Osteocyte (in vitro differentiated cells): ENCODE measurements around the gene PSD4. TPM values are rescaled to one million over a fixed set of nuclear protein-coding genes. Genes with fewer than 3 reads are reported as not detected.

Experiments used
- DNase-seq: peaks from one replicate; pipeline ENCODE4 v3.0.0; 2021; ENCODE audit warnings: mixed read lengths; ENCODE audit not compliant: unreplicated experiment; ENCODE audit errors: extremely low spot score
- H3K27ac Mint-ChIP-seq: one replicate; pipeline ENCODE4 v1.8.0; 2021; ENCODE audit warnings: mild to moderate bottlenecking, mixed read lengths; ENCODE audit not compliant: unreplicated experiment
- H3K27me3 Mint-ChIP-seq: one replicate; pipeline ENCODE4 v1.8.0; 2021; ENCODE audit warnings: mixed read lengths; ENCODE audit not compliant: unreplicated experiment
- H3K36me3 Mint-ChIP-seq: one replicate; pipeline ENCODE4 v1.8.0; 2021; ENCODE audit warnings: mixed read lengths; ENCODE audit not compliant: unreplicated experiment
- H3K4me1 Mint-ChIP-seq: one replicate; pipeline ENCODE4 v1.8.0; 2021; ENCODE audit warnings: mixed read lengths; ENCODE audit not compliant: unreplicated experiment
- H3K4me3 Mint-ChIP-seq: one replicate; pipeline ENCODE4 v1.8.0; 2021; ENCODE audit warnings: mild to moderate bottlenecking, moderate library complexity, mixed read lengths; ENCODE audit not compliant: unreplicated experiment
- H3K9me3 Mint-ChIP-seq: one replicate; pipeline ENCODE4 v1.8.0; 2021; ENCODE audit warnings: mixed read lengths; ENCODE audit not compliant: unreplicated experiment
- CTCF ChIP-seq: fragments of 200-600 bp; sonication (generic); IDR thresholded peaks from 2 replicates; pipeline ENCODE4 v1.5.0; 2021; ENCODE audit warnings: antibody characterized with exemption, mild to moderate bottlenecking, moderate library complexity
- total RNA-seq: library from RNA; stranded (reverse); gene quantifications from 2 replicates; pipeline ENCODE4 v1.2.1, GENCODE V29; 2021

PSD4 gene
- total RNA-seq, 1 donor from 2014 or later: 8.9 TPM

GRCh38 chr2:113183264-113183663, 9.5 kb downstream of the PSD4 start:
- Mint-ChIP-seq H3K9me3 (no peaks in the 10 kb centered on the region), H3K27ac (no peak overlapping the region), H3K4me1 (peaks cover 14% of the 10 kb centered on the region), H3K27me3 (no peaks in the 10 kb centered on the region), H3K36me3 (no peaks in the 10 kb centered on the region), H3K4me3 (no peak overlapping the region)
- no peak for TF ChIP-seq CTCF
- no peak for DNase-seq

GRCh38 chr2:113183703-113184102, 9.9 kb downstream of the PSD4 start:
- TF ChIP-seq CTCF: no peak
- Mint-ChIP-seq H3K36me3 (no peaks in the 10 kb centered on the region), H3K27me3 (peaks cover under 1% of the 10 kb centered on the region), H3K27ac (no peak overlapping the region), H3K4me1 (peaks cover 14% of the 10 kb centered on the region), H3K9me3 (no peaks in the 10 kb centered on the region), H3K4me3 (no peak overlapping the region)
- DNase-seq: no peak

- no peak for TF ChIP-seq CTCF
- H3K27me3 Mint-ChIP-seq: peaks cover 4% of the 10 kb centered on the region
- no peak for DNase-seq
- no peaks in the 10 kb centered on the region for H3K9me3 Mint-ChIP-seq
- H3K4me1 Mint-ChIP-seq: peaks cover 14% of the 10 kb centered on the region
- H3K27ac Mint-ChIP-seq: no peak overlapping the region
- no peaks in the 10 kb centered on the region for H3K36me3 Mint-ChIP-seq
- no peak overlapping the region for H3K4me3 Mint-ChIP-seq
These were observed 10.9 kb downstream of the PSD4 start for GRCh38 chr2:113184531-113185230.

GRCh38 chr2:113185664-113186432, 12.1 kb downstream of the PSD4 start:
- Mint-ChIP-seq H3K27me3 (peaks cover 15% of the 10 kb centered on the region), H3K4me1 (peaks cover 11% of the 10 kb centered on the region), H3K27ac (no peak overlapping the region), H3K36me3 (no peaks in the 10 kb centered on the region), H3K4me3 (no peak overlapping the region), H3K9me3 (no peaks in the 10 kb centered on the region)
- TF ChIP-seq CTCF: no peak
- DNase-seq: no peak

GRCh38 chr2:113186433-113186796, 12.6 kb downstream of the PSD4 start:
- Mint-ChIP-seq H3K27me3 (peaks cover 17% of the 10 kb centered on the region), H3K4me3 (no peak overlapping the region), H3K4me1 (peaks cover 11% of the 10 kb centered on the region), H3K36me3 (no peaks in the 10 kb centered on the region), H3K9me3 (no peaks in the 10 kb centered on the region), H3K27ac (no peak overlapping the region)
- DNase-seq: no peak
- no peak for TF ChIP-seq CTCF
